GM12878 (cell line): ENCODE data around the gene SGMS1. TPM values are rescaled to one million over a fixed set of nuclear protein-coding genes. Genes with fewer than 3 reads are reported as not detected.

ENCODE experiments used
- ATAC-seq: fragments of 200-7000 bp; cut with Tn5 transposase; 3 replicates; pipeline ENCODE4 v1.9.1; 2020; ENCODE audit warnings: mild to moderate bottlenecking, moderate library complexity
- Bru-seq: library from RNA; stranded (reverse); fragments of 400-500 nt; gene quantifications from one replicate; lab custom pipeline; 2021; lab: Mats Ljungman, UMichigan
- BruChase-seq, 2 experiments: library from RNA; stranded (reverse); fragments of 400-500 nt; gene quantifications; one replicate each; lab custom pipeline; 2021; lab: Mats Ljungman, UMichigan
- BruUV-seq: library from RNA; stranded (reverse); fragments of 400-500 nt; replicated peaks from 2 replicates; lab custom pipeline; 2021; lab: Mats Ljungman, UMichigan
- CTCF ChIA-PET: fragments of 300-600 bp; sonication (Branson Sonifier 250); formaldehyde crosslinking; extraction: SDS; loops from one replicate; lab custom pipeline; 2021; ENCODE audit warnings: inconsistent platforms; lab: Yijun Ruan, JAX
- POLR2A ChIA-PET: fragments of 350-600 bp; formaldehyde crosslinking; extraction: SDS; loops from one replicate; lab custom pipeline; 2021; ENCODE audit warnings: inconsistent platforms; lab: Charles Lee
- RAD21 ChIA-PET: fragments of 300-600 bp; sonication (Branson Sonifier 250); formaldehyde crosslinking; loops from one replicate; lab custom pipeline; 2023; ENCODE audit warnings: antibody characterized with exemption; ENCODE audit not compliant: unreplicated experiment; lab: Charles Lee
- SMC1A ChIA-PET: fragments of 300-600 bp; sonication (Branson Sonifier 250); formaldehyde crosslinking; loops from one replicate; lab custom pipeline; 2023; ENCODE audit not compliant: unreplicated experiment, uncharacterized antibody; lab: Charles Lee
- DNase-seq: peaks from one replicate; pipeline ENCODE4 v3.0.0-alpha.2; 2011; ENCODE audit warnings: low read depth, low spot score
- FAIRE-seq: peaks from 3 replicates; lab custom pipeline; 2011; peaks lifted over from hg19 to GRCh38; lab: Jason Lieb, UNC
- H2AFZ ChIP-seq: 2 replicates; pipeline ENCODE4 v1.6.0; 2011; ENCODE audit warnings: low read depth, low read length, control low read depth; ENCODE audit not compliant: control insufficient read depth
- H3K27ac ChIP-seq: 2 replicates; pipeline ENCODE4 v1.5.1; 2011; ENCODE audit warnings: control low read depth; ENCODE audit not compliant: control insufficient read depth, insufficient read depth
- H3K27me3 ChIP-seq, 2 experiments: replicated peaks in 1 of 2; 2 replicates each; pipeline versions ENCODE4 v1.6.0 to v1.6.1; 2011; ENCODE audit warnings: low read length in 1 of 2; ENCODE audit not compliant: control insufficient read depth in 2 of 2, insufficient read depth in 2 of 2
- H3K36me3 ChIP-seq, 2 experiments: 2 replicates each; pipeline ENCODE4 v1.5.1; 2011; ENCODE audit warnings: low read length in 1 of 2; ENCODE audit not compliant: control insufficient read depth in 2 of 2, insufficient read depth in 2 of 2
- H3K4me1 ChIP-seq: 2 replicates; pipeline ENCODE4 v1.6.1; 2011; ENCODE audit warnings: mild to moderate bottlenecking, low read length, moderate library complexity, mixed read lengths; ENCODE audit not compliant: control insufficient read depth, insufficient read depth
- H3K4me2 ChIP-seq: 2 replicates; pipeline ENCODE4 v1.6.0; 2011; ENCODE audit warnings: control low read depth; ENCODE audit not compliant: control insufficient read depth, insufficient read depth
- H3K4me3 ChIP-seq: fragments of 200-600 bp; sonication (generic); 2 replicates; pipeline ENCODE4 v1.5.1; 2016
- H3K79me2 ChIP-seq: 2 replicates; pipeline ENCODE4 v1.6.0; 2011; ENCODE audit warnings: low read length; ENCODE audit not compliant: control insufficient read depth, insufficient read depth
- H3K9ac ChIP-seq: 2 replicates; pipeline ENCODE4 v1.8.0; 2011; ENCODE audit warnings: low read length, control low read depth, mixed read lengths; ENCODE audit not compliant: control insufficient read depth, insufficient read depth
- H3K9me3 ChIP-seq: replicated peaks from 3 replicates; pipeline ENCODE4 v1.5.1; 2011; ENCODE audit warnings: mild to moderate bottlenecking, low read length; ENCODE audit not compliant: control insufficient read depth, insufficient read depth
- H4K20me1 ChIP-seq: 2 replicates; pipeline ENCODE4 v1.6.0; 2011; ENCODE audit not compliant: control insufficient read depth, insufficient read depth
- CUX1 ChIP-seq: IDR thresholded peaks from 2 replicates; pipeline ENCODE4 v1.6.1; 2012; ENCODE audit warnings: improper control_type of control experiment, low read depth, low read length; ENCODE audit not compliant: insufficient replicate concordance
- JUNB ChIP-seq: IDR thresholded peaks from 2 replicates; pipeline ENCODE4 v1.6.1; 2016; ENCODE audit warnings: antibody characterized with exemption, mild to moderate bottlenecking
- MYC ChIP-seq: IDR thresholded peaks from 2 replicates; pipeline ENCODE4 v1.6.1; 2011; ENCODE audit warnings: mild to moderate bottlenecking, low read length, moderate library complexity, inconsistent platforms; ENCODE audit not compliant: insufficient read depth, insufficient replicate concordance, insufficient read length, severe bottlenecking
- POLR2AphosphoS2 ChIP-seq: IDR thresholded peaks from 2 replicates; pipeline ENCODE4 v1.6.1; 2011; ENCODE audit warnings: low read depth, mild to moderate bottlenecking, low read length, improper control_type of control experiment, moderate library complexity
- SP1 ChIP-seq: IDR thresholded peaks from one replicate; pipeline ENCODE4 v1.6.1; 2011; ENCODE audit warnings: low read depth, low read length
- ZBTB11 ChIP-seq: fragments of 450-650 bp; formaldehyde crosslinking; IDR thresholded peaks from 2 replicates; pipeline ENCODE4 v1.5.0; 2022; ENCODE audit warnings: mild to moderate bottlenecking, missing genetic modification characterization
- WGBS: methylation state at CpG from one replicate; pipeline ENCODE4 v1.1.6; 2016; ENCODE audit warnings: low lambda C conversion rate; ENCODE audit not compliant: insufficient replicate concordance, insufficient coverage; ENCODE audit errors: missing lambda C conversion rate; 5-methylcytosine and 5-hydroxymethylcytosine counted together
- in situ Hi-C: fragments of 300-500 bp; cut with MboI; formaldehyde crosslinking; loops from 9 replicates; pipeline ENCODE4 v1.14.3; 2018; ENCODE audit warnings: mixed read lengths
- intact Hi-C: fragments of 100-400 bp; cut with micrococcal nuclease; formaldehyde crosslinking; loops from one replicate; pipeline ENCODE4 v1.14.2; 2022; ENCODE audit not compliant: unreplicated experiment
- long read RNA-seq, 2 experiments: library from polyadenylated mRNA; unstranded; transcript quantifications; one replicate each; pipeline ENCODE4 v2.0.0, GENCODE V29; 2019 to 2020
- polyA minus RNA-seq, 3 experiments: library from RNA; depleted of rRNA, polyadenylated mRNA; stranded (reverse); fragments of >200 nt; gene quantifications; 2 replicates each; pipeline ENCODE4 v1.2.3, GENCODE V29; 2011
- polyA plus RNA-seq, 11 experiments: library from polyadenylated mRNA; depleted of rRNA in 4 of 11; unstranded in 6 of 11; stranded (reverse) in 5 of 11; fragments of >200 nt; fragmentation: Nextera tagmentation in 4 of 11; fragmentation: Illumina TruSeq in 1 of 11; extraction: Ambion mirVana in 4 of 11; extraction: Trizol in 1 of 11; gene quantifications; 1 replicate in 1 of 11; 2 replicates in 10 of 11; pipeline versions ENCODE4 v1.2.1 to v1.2.3, GENCODE V29; 2011 to 2016; ENCODE audit warnings: inconsistent platforms in 2 of 11, missing spikeins in 2 of 11, low read depth in 1 of 11
- total RNA-seq, 4 experiments: library from RNA; depleted of rRNA in 3 of 4; stranded (reverse); fragments of >200 nt in 3 of 4; fragmentation: Illumina TruSeq in 1 of 4; extraction: Trizol in 1 of 4; gene quantifications; 2 replicates each; pipeline versions ENCODE4 v1.2.1 to v1.2.3, GENCODE V29; 2013 to 2021

The SGMS1 gene
- total RNA-seq (2013; cell fraction: nucleolus; rRNA removed): 31.1 and 32.6 TPM in 2 replicates
- total RNA-seq (2014; rRNA removed) (6.3 and 7.4 TPM in 2 replicates), total RNA-seq (2014; rRNA removed; fragmentation: Illumina TruSeq; extraction: Trizol) (4.8 and 7.2 TPM in 2 replicates), total RNA-seq (2021) (3.6 and 5.0 TPM in 2 replicates), polyA plus RNA-seq (2011; rRNA removed) (14.5 and 14.8 TPM in 2 replicates), polyA plus RNA-seq (2014; fragmentation: Illumina TruSeq; extraction: Trizol) (3.5 and 3.6 TPM in 2 replicates), polyA plus RNA-seq (2014; fragmentation: Nextera tagmentation; extraction: Ambion mirVana) (1 to 10 TPM; 1.4 to 1.7 TPM), polyA plus RNA-seq (2014; rRNA removed) (2.5 and 4.4 TPM in 2 replicates), polyA plus RNA-seq (2016; fragmentation: Nextera tagmentation; extraction: Ambion mirVana) (10 to 100 TPM; 10.7 to 11.7 TPM), polyA minus RNA-seq (2011; rRNA and poly(A)+ RNA removed) (20.7 and 31.1 TPM in 2 replicates), Bru-seq, nascent RNA (percentile 79 among the genes with signal in this experiment), BruChase-seq, experiment 1, labeled RNA remaining after a 6-hour chase (percentile 66 among the genes with signal in this experiment), BruChase-seq, experiment 2, labeled RNA remaining after a 2-hour chase (percentile 64 among the genes with signal in this experiment)
- polyA plus RNA-seq (2011; ENCODE audit: low read depth): 7.3 TPM
- polyA plus RNA-seq (2011; cell fraction: cytosol; rRNA removed): 12.2 and 14.7 TPM in 2 replicates
- polyA plus RNA-seq (2011; cell fraction: nucleus; rRNA removed): 14.2 and 16.5 TPM in 2 replicates
- polyA plus RNA-seq (2012): 9.6 and 14.4 TPM in 2 replicates
- polyA minus RNA-seq (2011; cell fraction: cytosol; rRNA and poly(A)+ RNA removed): 12.2 and 13.7 TPM in 2 replicates
- polyA minus RNA-seq (2011; cell fraction: nucleus; rRNA and poly(A)+ RNA removed): 50.1 and 107 TPM in 2 replicates
- long read RNA-seq, experiment 1, partial matches to known transcripts: 0 of 14 reads
- long read RNA-seq, experiment 1, other reads (novel, unspliced or antisense): 10 of 14 reads
- long read RNA-seq, experiment 2, transcript SGMS1-202 (11 exons, 3,744 nt): major isoform, 6 of 40 reads
- long read RNA-seq, experiment 2, partial matches to known transcripts: 15 of 40 reads
- long read RNA-seq, experiment 2, other reads (novel, unspliced or antisense): 16 of 40 reads

GRCh38 chr10:50623663-50624412 is at the start of gene SGMS1:
SGMS1 (minus strand) TSS chr10:50623956; CDS start chr10:50344114, 279,842 bp downstream.
- ChIA-PET CTCF (interaction anchor here (0.6 to 4.6 kb wide), 12 partner anchors 12 to 256 kb away, joined by 3 to 31 read pairs (median 5); no protein-coding TSS in a partner anchor), SMC1A (interaction anchor here (0.7 to 6.2 kb wide), 19 partner anchors 14 to 348 kb away, joined by 3 to 45 read pairs (median 5); no protein-coding TSS in a partner anchor), RAD21 (interaction anchor here (0.6 to 3.6 kb wide), 19 partner anchors 13 to 264 kb away, joined by 3 to 24 read pairs (median 5); no protein-coding TSS in a partner anchor), POLR2A (interaction anchor here (0.8 to 2.4 kb wide), 10 partner anchors 10 to 277 kb away, joined by 3 to 8 read pairs (median 3); no protein-coding TSS in a partner anchor)
- peaks cover 42% of the 10 kb centered on the region for H3K79me2 ChIP-seq
- H2AFZ ChIP-seq: peak within 1 kb of the TSS; percentile 96
- 2% methylated on average over 38 of the region's 74 CpGs for WGBS
- intact Hi-C loops: loop anchor here (2.0 to 5.0 kb wide), 5 partner anchors 63 to 262 kb away; no protein-coding TSS in a partner anchor
- H3K36me3 ChIP-seq: no peaks in the 10 kb centered on the region; a peak in 1 of 4 replicates
- H3K9ac ChIP-seq: peak within 1 kb of the TSS; percentile 97
- H3K4me3 ChIP-seq: peak within 1 kb of the TSS; percentile 86
- H3K27me3 ChIP-seq: no peaks in the 10 kb centered on the region
- H3K9me3 ChIP-seq: no peaks in the 10 kb centered on the region
- DNase-seq (no peak), ATAC-seq (peak; percentile 63), FAIRE-seq (peak; percentile 44)
- H3K4me1 ChIP-seq: peaks cover 2% of the 10 kb centered on the region
- H3K27ac ChIP-seq: peak within 1 kb of the TSS; percentile 98
- H3K4me2 ChIP-seq: peak within 1 kb of the TSS; percentile 97
- in situ Hi-C loops: no loop called here
- H4K20me1 ChIP-seq: no peaks in the 10 kb centered on the region
- BruUV-seq: no TSS peak
- TF ChIP-seq SP1 (peak; percentile 88), CUX1 (no peak), ZBTB11 (CRISPR knock-in tag) (no peak), POLR2AphosphoS2 (no peak), MYC (no peak), JUNB (peak; percentile 15; the same call in 1 of the 2 replicates)
